Adrenal gland (tissue), 5 donors: ENCODE results near the gene MAST4.

Experiments
- CTCF ChIP-seq, 6 experiments: fragments of 450-650 bp in 4 of 6; fragments of 200-600 bp in 2 of 6; sonication (generic) in 1 of 6; IDR thresholded peaks; 1 replicate in 5 of 6; 2 replicates in 1 of 6; pipeline versions ENCODE4 v1.5.1 to v1.8.0; 2016 to 2021; ENCODE audit warnings: antibody characterized with exemption in 6 of 6, mild to moderate bottlenecking in 2 of 6, moderate library complexity in 1 of 6
- POLR2A ChIP-seq, 2 donors: fragments of 450-650 bp; IDR thresholded peaks; one replicate each; pipeline ENCODE4 v1.6.1; 2017; ENCODE audit warnings: antibody characterized with exemption in 2 of 2, mild to moderate bottlenecking in 2 of 2, moderate library complexity in 1 of 2
- donor health status: DM: no; HTN: no; CAD: no.

- no peak for TF ChIP-seq CTCF (IDR thresholded peaks at IDR 0.05)
- TF ChIP-seq POLR2A (IDR thresholded peaks at IDR 0.05), result no peak
Measured at GRCh38 chr5:67090593-67090992, 494.4 kb downstream of the MAST4 start.
